Body of pancreas (tissue), 4 donors: ENCODE data around the gene NRN1L. TPM values are rescaled to one million over a fixed set of nuclear protein-coding genes. Genes with fewer than 3 reads are reported as not detected.
"Not testable (repeated sequence)": the region's sequence is repeated elsewhere in the genome, so short reads cannot be mapped to it uniquely, and the experiment has no call there.

Experiments used
- ATAC-seq: fragments of 150-250 bp; one replicate; pipeline ENCODE4 v1.9.1; 2016
- DNase-seq, 4 donors: peaks; one replicate each; pipeline ENCODE4 v3.0.0-alpha.2; 2019
- H3K27ac ChIP-seq, 4 donors: fragments of 200-600 bp; sonication (generic); 1 replicate in 3 of 4; 2 replicates in 1 of 4; pipeline versions ENCODE4 v1.5.1 to v1.6.1; 2016 to 2019; ENCODE audit warnings: mild to moderate bottlenecking in 1 of 4, mixed read lengths in 1 of 4, moderate library complexity in 1 of 4
- H3K27me3 ChIP-seq, 2 donors: fragments of 200-600 bp; sonication (generic); one replicate each; pipeline ENCODE4 v1.6.0; 2016; ENCODE audit warnings: mild to moderate bottlenecking in 1 of 2
- H3K36me3 ChIP-seq, 2 donors: fragments of 200-600 bp; sonication (generic); replicated peaks in 1 of 2; 2 replicates each; pipeline ENCODE4 v1.5.1; 2016; ENCODE audit warnings: low read depth in 2 of 2; ENCODE audit not compliant: insufficient read depth in 1 of 2
- H3K4me1 ChIP-seq: fragments of 200-600 bp; sonication (generic); one replicate; pipeline ENCODE4 v1.6.0; 2016
- H3K4me3 ChIP-seq, 2 donors: fragments of 200-600 bp; sonication (generic); 1 replicate in 1 of 2; 2 replicates in 1 of 2; pipeline ENCODE4 v1.5.1; 2016 to 2019
- H3K9me3 ChIP-seq, 3 donors: fragments of 200-600 bp; sonication (generic); 1 replicate in 2 of 3; 2 replicates in 1 of 3; pipeline ENCODE4 v1.5.1; 2016
- POLR2A ChIP-seq, 3 donors: fragments of 450-650 bp; IDR thresholded peaks; one replicate each; pipeline ENCODE4 v1.6.1; 2016; ENCODE audit warnings: antibody characterized with exemption in 3 of 3, mild to moderate bottlenecking in 2 of 3
- WGBS, 2 donors: methylation state at CpG; one replicate each; pipeline ENCODE4 v1.1.5; 2017; 5-methylcytosine and 5-hydroxymethylcytosine counted together
- intact Hi-C: fragments of 100-400 bp; cut with DNase I; formaldehyde crosslinking; loops from one replicate; pipeline ENCODE4 v1.15.1; 2023
- total RNA-seq, 2 donors: library from RNA; depleted of rRNA; stranded (reverse); fragments of >200 nt; gene quantifications; one replicate each; pipeline ENCODE4 v1.1.0, GENCODE V29; 2016
- TF ChIP-seq, protein P1 (sequence below), 7 experiments: fragments of 450-650 bp in 4 of 7; fragments of 200-600 bp in 3 of 7; sonication (generic) in 3 of 7; IDR thresholded peaks; one replicate each; pipeline ENCODE4 v1.5.1; 2016 to 2019; ENCODE audit warnings: antibody characterized with exemption in 7 of 7

The NRN1L gene
- total RNA-seq, 2 donors from 2014 or later: not detected

DNA sequence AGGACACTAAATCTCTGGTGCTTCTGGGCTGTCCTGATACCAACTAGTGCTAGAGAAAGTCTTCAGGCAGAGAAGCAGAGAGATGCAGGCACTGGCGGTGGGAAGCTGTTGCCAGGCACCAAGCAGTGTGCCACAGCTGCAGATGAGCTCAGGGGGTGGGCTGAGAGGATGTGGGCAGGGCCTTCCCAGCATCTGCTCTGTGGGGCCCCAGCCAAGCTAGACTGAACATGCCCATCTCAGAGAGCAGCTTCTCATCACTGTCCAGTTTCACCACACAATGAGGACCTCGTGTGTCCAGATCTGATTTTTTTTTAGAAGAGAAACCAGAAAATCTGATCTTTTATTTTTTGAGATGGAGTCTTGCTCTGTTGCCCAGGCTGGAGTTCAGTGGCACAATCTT is 25.5 kb downstream of the NRN1L start:
- DNase-seq: no peak
- no peak for ATAC-seq
- TF ChIP-seq, protein P1, sequence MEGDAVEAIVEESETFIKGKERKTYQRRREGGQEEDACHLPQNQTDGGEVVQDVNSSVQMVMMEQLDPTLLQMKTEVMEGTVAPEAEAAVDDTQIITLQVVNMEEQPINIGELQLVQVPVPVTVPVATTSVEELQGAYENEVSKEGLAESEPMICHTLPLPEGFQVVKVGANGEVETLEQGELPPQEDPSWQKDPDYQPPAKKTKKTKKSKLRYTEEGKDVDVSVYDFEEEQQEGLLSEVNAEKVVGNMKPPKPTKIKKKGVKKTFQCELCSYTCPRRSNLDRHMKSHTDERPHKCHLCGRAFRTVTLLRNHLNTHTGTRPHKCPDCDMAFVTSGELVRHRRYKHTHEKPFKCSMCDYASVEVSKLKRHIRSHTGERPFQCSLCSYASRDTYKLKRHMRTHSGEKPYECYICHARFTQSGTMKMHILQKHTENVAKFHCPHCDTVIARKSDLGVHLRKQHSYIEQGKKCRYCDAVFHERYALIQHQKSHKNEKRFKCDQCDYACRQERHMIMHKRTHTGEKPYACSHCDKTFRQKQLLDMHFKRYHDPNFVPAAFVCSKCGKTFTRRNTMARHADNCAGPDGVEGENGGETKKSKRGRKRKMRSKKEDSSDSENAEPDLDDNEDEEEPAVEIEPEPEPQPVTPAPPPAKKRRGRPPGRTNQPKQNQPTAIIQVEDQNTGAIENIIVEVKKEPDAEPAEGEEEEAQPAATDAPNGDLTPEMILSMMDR (IDR thresholded peaks at IDR 0.05): no peak
- no peak for TF ChIP-seq POLR2A (IDR thresholded peaks at IDR 0.05)
- no peak overlapping the region for H3K4me3 ChIP-seq
- peaks cover 1% of the 10 kb centered on the region for H3K4me1 ChIP-seq
- peaks cover 0 to 13% of the 10 kb centered on the region in 2 donors for H3K36me3 ChIP-seq
- H3K9me3 ChIP-seq: no peaks in the 10 kb centered on the region
- H3K27ac ChIP-seq: no peak overlapping the region
- 75 to 89% methylated on average over 2 of the region's 2 CpGs for WGBS, 2 donors
- no peaks in the 10 kb centered on the region for H3K27me3 ChIP-seq
- intact Hi-C loops: no loop called here

DNA sequence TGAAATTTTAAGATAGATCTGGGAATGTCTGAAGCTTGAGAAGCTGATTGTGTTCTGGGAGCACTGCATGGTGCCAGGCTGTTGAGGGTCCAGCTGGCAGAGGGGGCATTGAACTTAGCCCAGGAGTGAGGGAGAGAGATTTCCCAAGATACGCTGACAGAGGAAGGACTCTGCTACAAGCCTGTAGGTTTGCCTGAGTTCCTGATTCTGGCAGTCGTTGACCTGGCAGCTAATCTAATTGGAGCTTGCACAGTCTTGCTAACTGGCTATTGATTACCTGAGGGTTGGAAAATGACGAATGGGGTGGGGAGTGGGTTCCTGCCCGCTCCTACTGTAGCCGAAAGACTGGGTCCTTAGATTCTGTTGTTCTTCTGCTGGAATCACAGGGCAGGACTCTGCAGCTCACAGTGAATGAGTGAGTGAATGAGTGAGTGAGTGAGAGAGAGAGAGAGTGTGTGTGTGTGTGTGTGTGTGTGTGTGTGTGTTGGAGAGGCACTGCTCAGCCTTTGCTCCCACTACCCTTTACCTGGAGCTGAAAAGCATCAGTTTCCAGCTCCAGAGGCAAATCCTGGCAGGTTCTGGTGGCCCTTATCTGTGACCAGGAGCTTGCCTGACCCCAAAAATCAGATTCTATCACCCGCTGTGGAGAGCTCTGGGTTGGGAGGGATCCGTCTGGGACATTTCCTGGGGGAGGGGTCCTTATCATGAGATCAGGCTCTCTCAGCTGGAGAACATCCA is 30.2 kb downstream of the NRN1L start:
- H3K4me3 ChIP-seq: no peak overlapping the region
- TF ChIP-seq POLR2A (IDR thresholded peaks at IDR 0.05): no peak
- TF ChIP-seq, protein P1 (IDR thresholded peaks at IDR 0.05): no peak
- no peaks in the 10 kb centered on the region for H3K27me3 ChIP-seq
- no peak overlapping the region for H3K27ac ChIP-seq
- WGBS, 2 donors: 59 to 66% methylated on average over 6 to 7 of the region's 7 CpGs
- DNase-seq: no peak
- peaks cover 27% of the 10 kb centered on the region for H3K4me1 ChIP-seq
- no peaks in the 10 kb centered on the region for H3K9me3 ChIP-seq
- no peak for ATAC-seq
- intact Hi-C loops: no loop called here
- peaks cover 0 to 2% of the 10 kb centered on the region in 2 donors for H3K36me3 ChIP-seq

DNA sequence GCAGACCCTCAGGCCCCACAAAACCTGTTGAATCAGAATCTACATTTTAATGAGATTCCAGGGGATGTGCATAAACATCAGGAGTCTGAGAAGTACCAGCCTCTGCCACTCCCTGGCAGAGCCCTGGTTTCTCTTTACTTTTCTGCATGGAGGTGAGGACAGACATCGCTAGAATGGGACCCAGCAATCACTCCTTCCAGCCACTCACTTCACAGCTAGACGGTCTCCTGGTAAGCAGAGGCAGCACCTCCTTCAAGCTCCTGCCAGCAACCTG is 30.7 kb downstream of the NRN1L start:
- H3K4me3 ChIP-seq, DNase-seq, H3K27me3 ChIP-seq, H3K9me3 ChIP-seq, ATAC-seq, H3K27ac ChIP-seq, H3K36me3 ChIP-seq, intact Hi-C loops: not testable (repeated sequence)
- WGBS, 2 donors: 33 to 81% methylated on average over 1 to 2 of the region's 2 CpGs
- peaks cover 27% of the 10 kb centered on the region for H3K4me1 ChIP-seq

DNA sequence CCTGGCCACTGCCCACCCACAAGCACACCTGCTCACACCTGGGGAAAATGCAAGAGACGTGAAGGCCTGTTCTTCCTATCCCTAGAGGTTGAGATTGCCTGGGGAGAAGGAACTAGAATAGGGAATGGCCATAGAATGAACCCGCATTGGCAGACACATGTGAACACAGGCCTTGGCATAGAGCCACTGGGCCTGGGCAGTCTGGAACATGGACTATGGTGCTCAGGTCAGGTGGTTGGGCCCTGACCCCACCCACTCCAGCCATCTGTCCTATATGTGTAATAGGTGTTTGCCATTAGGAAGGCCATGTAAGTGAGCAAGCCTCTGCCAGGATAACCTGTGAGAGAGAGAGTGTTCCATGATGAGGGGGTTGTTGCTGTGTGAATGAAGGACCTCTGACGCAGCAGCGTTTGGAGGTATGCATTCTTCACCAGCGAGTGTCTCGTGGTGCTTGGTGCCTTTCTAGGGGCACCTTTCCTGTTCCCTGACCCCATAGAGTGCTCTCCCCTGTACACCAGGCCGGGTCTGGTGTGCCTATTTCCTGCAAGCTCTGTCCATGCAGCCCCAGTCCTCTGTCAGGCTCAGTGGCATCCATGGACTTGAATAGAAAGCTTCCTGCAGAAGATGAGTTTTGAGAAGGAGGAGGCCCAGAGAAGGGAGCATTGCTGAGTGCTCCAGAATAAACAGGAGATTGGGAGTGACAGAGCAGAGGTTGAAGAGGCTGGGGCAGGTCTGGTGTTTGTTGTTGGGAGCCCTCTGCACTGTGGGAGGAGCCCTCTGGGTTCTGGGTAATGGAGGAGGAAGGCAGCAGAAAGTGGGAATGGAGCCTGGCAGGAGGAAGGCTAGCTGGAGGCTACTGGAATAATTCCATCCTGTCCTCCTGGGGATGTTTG is 31.4 kb downstream of the NRN1L start:
- peak; percentile 51 to 82 (median 72) for DNase-seq
- Histone ChIP-seq H3K9me3 (no peaks in the 10 kb centered on the region), H3K27ac (no peak overlapping the region), H3K4me3 (no peak overlapping the region), H3K27me3 (no peaks in the 10 kb centered on the region), H3K4me1 (peaks cover 27% of the 10 kb centered on the region), H3K36me3 (no peaks in the 10 kb centered on the region)
- whole genome bisulfite sequencing, 2 donors: 66 to 73% methylated on average over 7 of the region's 7 CpGs
- TF ChIP-seq, protein P1 (IDR thresholded peaks at IDR 0.05): no peak
- TF ChIP-seq POLR2A (IDR thresholded peaks at IDR 0.05): no peak
- intact Hi-C loops: no loop called here
- ATAC-seq: peak; percentile 57

DNA sequence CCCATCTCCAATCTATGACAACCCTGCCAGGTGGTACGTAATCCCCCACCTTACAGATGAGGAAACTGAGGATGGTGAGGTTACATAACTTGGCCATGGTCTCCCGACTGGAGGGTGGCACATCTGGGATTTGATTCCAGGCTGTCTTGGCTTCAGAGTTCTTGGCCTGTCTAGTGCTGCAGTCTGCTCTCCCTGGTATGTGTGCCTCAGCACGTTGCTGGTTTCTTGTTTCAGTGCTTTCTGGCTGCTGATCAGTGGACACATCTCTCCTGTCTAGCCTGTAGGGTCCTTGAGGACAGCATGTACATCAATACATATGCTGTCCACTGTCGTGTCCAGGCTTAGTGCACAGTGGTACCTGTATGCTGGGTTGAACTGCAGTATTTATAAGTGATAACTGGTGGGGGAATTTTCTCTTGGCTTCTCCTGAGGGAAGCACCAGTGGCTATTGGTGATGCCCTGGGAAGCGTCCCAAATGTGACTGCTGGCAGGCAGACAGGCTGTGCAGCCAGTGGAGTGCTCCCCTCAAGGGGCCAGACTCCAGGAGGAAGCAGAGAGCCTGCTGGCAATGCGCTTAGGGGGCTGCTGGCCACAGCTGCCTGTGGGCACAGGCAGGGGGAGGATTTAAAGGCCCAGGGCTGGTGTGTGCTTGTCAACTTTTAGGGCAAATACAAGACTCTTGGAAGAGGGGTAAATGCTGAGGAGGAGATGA is 32.6 kb downstream of the NRN1L start:
- no peak for ATAC-seq
- 67 to 84% methylated on average over 5 to 6 of the region's 6 CpGs for WGBS, 2 donors
- Histone ChIP-seq H3K4me1 (peaks cover 27% of the 10 kb centered on the region), H3K4me3 (no peak overlapping the region), H3K9me3 (no peaks in the 10 kb centered on the region), H3K36me3 (no peaks in the 10 kb centered on the region), H3K27me3 (no peaks in the 10 kb centered on the region), H3K27ac (peak overlapping the region in 1 of 4 donors; percentile 9)
- intact Hi-C loops: no loop called here
- no peak for DNase-seq
- TF ChIP-seq POLR2A (IDR thresholded peaks at IDR 0.05): no peak
- TF ChIP-seq, protein P1 (IDR thresholded peaks at IDR 0.05): no peak
